ENCODE results near the gene GPBP1.

The GPBP1 gene

GRCh38 chr5:57181154-57181553 lies 7.3 kb downstream of the GPBP1 start:
- no peak for TF ChIP-seq CTCF (IDR thresholded peaks at IDR 0.05)

- TF ChIP-seq CTCF (IDR thresholded peaks at IDR 0.05): no peak
These were observed 10.5 kb downstream of the GPBP1 start for GRCh38 chr5:57184322-57184721.

- TF ChIP-seq CTCF (IDR thresholded peaks at IDR 0.05): no peak
These were observed 11.5 kb downstream of the GPBP1 start for GRCh38 chr5:57185313-57185712.

- TF ChIP-seq CTCF (IDR thresholded peaks at IDR 0.05): no peak
These were observed 12.3 kb downstream of the GPBP1 start for GRCh38 chr5:57186194-57186593.

- TF ChIP-seq CTCF (IDR thresholded peaks at IDR 0.05): no peak
These were observed 15.7 kb downstream of the GPBP1 start for GRCh38 chr5:57189515-57189914.

- TF ChIP-seq CTCF (IDR thresholded peaks at IDR 0.05): no peak
These were observed 16.7 kb downstream of the GPBP1 start for GRCh38 chr5:57190593-57190992.

- no peak for TF ChIP-seq CTCF (IDR thresholded peaks at IDR 0.05)
These were observed 17.3 kb downstream of the GPBP1 start for GRCh38 chr5:57191163-57191562.

- TF ChIP-seq CTCF (IDR thresholded peaks at IDR 0.05): no peak
These were observed 18.1 kb downstream of the GPBP1 start for GRCh38 chr5:57191986-57192385.
